ENCODE results near the gene ARMC2. TPM values are rescaled to one million over a fixed set of nuclear protein-coding genes. Genes with fewer than 3 reads are reported as not detected.

Gene ARMC2
- total and polyA plus RNA-seq, 2 of the 8 experiments (the other 6 are each of a cell fraction or from before 2014, with no cell fraction given) = 1.6 to 4.4 TPM

GRCh38 chr6:108941281-108941680, 93.1 kb downstream of the ARMC2 start:
- ChIA-PET CTCF (ENCODE audit: partially characterized antibody) (interaction anchor here (0.7 to 1.5 kb wide), 3 partner anchors 26 to 417 kb away, joined by 3 read pairs; no protein-coding TSS in a partner anchor), POLR2A (ENCODE audit: partially characterized antibody) (no interaction called here)
- Histone ChIP-seq H2BK15ac (ENCODE audit: low read length) (no peak overlapping the region), H3K23me2 (ENCODE audit: low read depth, low read length) (no peaks in the 10 kb centered on the region), H3K9me3 (ENCODE audit: insufficient read depth in 2 of 2, low read depth in 1 of 2, low read length in 1 of 2) (no peaks in the 10 kb centered on the region), H4K20me1 (replicated peaks in 1 of 2; ENCODE audit: control insufficient read depth in 1 of 2, insufficient read depth in 2 of 2, low read length in 2 of 2) (no peaks in the 10 kb centered on the region), H3K4me3 (ENCODE audit: extremely low read depth in 1 of 4, insufficient read depth in 2 of 4, low read depth in 3 of 4, low read length in 4 of 4) (no peak overlapping the region), H2AK5ac (ENCODE audit: low read depth, low read length) (no peak overlapping the region), H3K27me3 (replicated peaks in 1 of 4; ENCODE audit: control insufficient read depth in 3 of 4, extremely low read depth in 1 of 4, insufficient read depth in 3 of 4, low read length in 3 of 4) (no peaks in the 10 kb centered on the region), H2BK20ac (ENCODE audit: low read length) (no peak overlapping the region), H3K4me1 (replicated peaks in 1 of 4; ENCODE audit: control insufficient read depth in 3 of 4, insufficient read depth in 4 of 4, low read length in 3 of 4) (peaks cover 2 to 6% (median 3%) of the 10 kb centered on the region in 4 experiments), H3K4me2 (ENCODE audit: insufficient read depth in 1 of 2, low read depth in 2 of 2, low read length in 2 of 2) (no peak overlapping the region), H2BK120ac (replicated peaks; ENCODE audit: low read depth, low read length) (no peak overlapping the region), H2AFZ (ENCODE audit: low read length) (no peak overlapping the region), H4K8ac (ENCODE audit: extremely low read depth, insufficient read depth, low read length) (no peak overlapping the region), H3K36me3 (ENCODE audit: control insufficient read depth in 2 of 4, insufficient read depth in 4 of 4, low read length in 3 of 4) (no peaks in the 10 kb centered on the region), H3K9ac (replicated peaks in 1 of 4; ENCODE audit: extremely low read depth in 1 of 4, low read depth in 3 of 4, low read length in 3 of 4) (no peak overlapping the region), H4K91ac (replicated peaks; ENCODE audit: insufficient read length, low read length) (no peak overlapping the region), H3K27ac (ENCODE audit: low read depth, low read length) (no peak overlapping the region), H3K4ac (replicated peaks; ENCODE audit: insufficient read length, low read depth, low read length) (no peak overlapping the region), H2BK5ac (ENCODE audit: low read depth, low read length) (no peak overlapping the region), H4K5ac (ENCODE audit: insufficient read length, low read depth, low read length) (no peak overlapping the region), H2BK12ac (ENCODE audit: low read depth, low read length) (no peak overlapping the region), H3K79me2 (ENCODE audit: control insufficient read depth in 1 of 2, insufficient read depth in 2 of 2, low read length in 2 of 2) (no peaks in the 10 kb centered on the region), H3K14ac (ENCODE audit: insufficient read length) (no peak overlapping the region), H3K79me1 (ENCODE audit: low read depth, low read length) (no peaks in the 10 kb centered on the region), H3K23ac (ENCODE audit: insufficient read length) (no peak overlapping the region), H3K56ac (replicated peaks; ENCODE audit: insufficient read length, low read depth, low read length) (no peak overlapping the region), H3K18ac (ENCODE audit: extremely low read depth, low read length) (no peak overlapping the region)
- 96% methylated on average over 1 of the region's 1 CpG; no CpG with 5 or more reads in 1 of the 2 experiments for WGBS, 2 experiments (ENCODE audit: extremely low coverage in 1 of 2, insufficient coverage in 1 of 2, insufficient read length in 1 of 2, insufficient replicate concordance in 2 of 2, low coverage in 1 of 2, low lambda C conversion rate in 2 of 2, missing lambda C conversion rate in 1 of 2)
- no peak for TF ChIP-seq EGR1 (IDR thresholded peaks at IDR 0.05; ENCODE audit: borderline replicate concordance, low read depth, low read length)
- no peak for TF ChIP-seq SIX5 (IDR thresholded peaks at IDR 0.05; ENCODE audit: low read depth, low read length)
- no peak for TF ChIP-seq POU5F1 (IDR thresholded peaks at IDR 0.05; ENCODE audit: low read depth, low read length)
- no peak for TF ChIP-seq RXRA (IDR thresholded peaks at IDR 0.05; ENCODE audit: insufficient read depth, low read depth, low read length)
- TF ChIP-seq POLR2A (IDR thresholded peaks at IDR 0.05; ENCODE audit: control extremely low read depth in 1 of 2, low read depth in 2 of 2, low read length in 2 of 2) = no peak
- TF ChIP-seq CTCF (IDR thresholded peaks at IDR 0.05; ENCODE audit: control extremely low read depth in 1 of 3, insufficient read depth in 1 of 3, low read depth in 1 of 3, low read length in 3 of 3) = no peak
- no peak for TF ChIP-seq KDM4A (IDR thresholded peaks at IDR 0.05; ENCODE audit: low read depth, low read length, severe bottlenecking)
- TF ChIP-seq EZH2 (IDR thresholded peaks at IDR 0.05; ENCODE audit: low read depth, low read length, severe bottlenecking) = no peak
- TF ChIP-seq TCF12 (IDR thresholded peaks at IDR 0.05; ENCODE audit: low read depth, low read length) = no peak
- no peak for TF ChIP-seq TAF1 (IDR thresholded peaks at IDR 0.05; ENCODE audit: low read depth, low read length)
- DNase-seq (ENCODE audit: low read depth in 1 of 2, low spot score in 2 of 2) (no peak), FAIRE-seq (no peak)

Data from H1 (cell line).